ENCODE measurements around the gene IL18. TPM values are rescaled to one million over a fixed set of nuclear protein-coding genes. Genes with fewer than 3 reads are reported as not detected.

IL18 gene
- total and polyA plus RNA-seq, 2 of the 8 experiments (the other 6 are each of a cell fraction or from before 2014, with no cell fraction given), result 0.29 to 0.84 TPM

DNA sequence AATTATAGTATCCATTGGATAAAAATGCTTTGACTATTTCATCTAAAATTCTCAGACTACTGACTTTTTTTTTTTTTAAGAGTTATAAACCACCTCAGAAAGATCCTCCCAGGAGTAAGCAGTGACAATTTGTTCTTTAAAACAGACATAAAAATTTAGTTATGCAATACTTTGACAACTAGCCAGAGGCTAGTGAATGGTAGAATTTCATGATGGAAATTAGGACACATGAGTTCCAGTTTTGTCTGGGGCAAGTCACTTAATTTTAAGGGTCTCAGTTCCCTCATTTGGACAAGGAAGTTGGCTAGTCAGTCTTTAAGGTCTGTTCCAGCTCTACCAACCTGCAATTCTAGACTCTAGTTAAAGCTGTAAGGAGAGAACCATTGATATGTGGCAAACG is 2.9 kb downstream of the IL18 start (continued):
- TF ChIP-seq, protein P1, sequence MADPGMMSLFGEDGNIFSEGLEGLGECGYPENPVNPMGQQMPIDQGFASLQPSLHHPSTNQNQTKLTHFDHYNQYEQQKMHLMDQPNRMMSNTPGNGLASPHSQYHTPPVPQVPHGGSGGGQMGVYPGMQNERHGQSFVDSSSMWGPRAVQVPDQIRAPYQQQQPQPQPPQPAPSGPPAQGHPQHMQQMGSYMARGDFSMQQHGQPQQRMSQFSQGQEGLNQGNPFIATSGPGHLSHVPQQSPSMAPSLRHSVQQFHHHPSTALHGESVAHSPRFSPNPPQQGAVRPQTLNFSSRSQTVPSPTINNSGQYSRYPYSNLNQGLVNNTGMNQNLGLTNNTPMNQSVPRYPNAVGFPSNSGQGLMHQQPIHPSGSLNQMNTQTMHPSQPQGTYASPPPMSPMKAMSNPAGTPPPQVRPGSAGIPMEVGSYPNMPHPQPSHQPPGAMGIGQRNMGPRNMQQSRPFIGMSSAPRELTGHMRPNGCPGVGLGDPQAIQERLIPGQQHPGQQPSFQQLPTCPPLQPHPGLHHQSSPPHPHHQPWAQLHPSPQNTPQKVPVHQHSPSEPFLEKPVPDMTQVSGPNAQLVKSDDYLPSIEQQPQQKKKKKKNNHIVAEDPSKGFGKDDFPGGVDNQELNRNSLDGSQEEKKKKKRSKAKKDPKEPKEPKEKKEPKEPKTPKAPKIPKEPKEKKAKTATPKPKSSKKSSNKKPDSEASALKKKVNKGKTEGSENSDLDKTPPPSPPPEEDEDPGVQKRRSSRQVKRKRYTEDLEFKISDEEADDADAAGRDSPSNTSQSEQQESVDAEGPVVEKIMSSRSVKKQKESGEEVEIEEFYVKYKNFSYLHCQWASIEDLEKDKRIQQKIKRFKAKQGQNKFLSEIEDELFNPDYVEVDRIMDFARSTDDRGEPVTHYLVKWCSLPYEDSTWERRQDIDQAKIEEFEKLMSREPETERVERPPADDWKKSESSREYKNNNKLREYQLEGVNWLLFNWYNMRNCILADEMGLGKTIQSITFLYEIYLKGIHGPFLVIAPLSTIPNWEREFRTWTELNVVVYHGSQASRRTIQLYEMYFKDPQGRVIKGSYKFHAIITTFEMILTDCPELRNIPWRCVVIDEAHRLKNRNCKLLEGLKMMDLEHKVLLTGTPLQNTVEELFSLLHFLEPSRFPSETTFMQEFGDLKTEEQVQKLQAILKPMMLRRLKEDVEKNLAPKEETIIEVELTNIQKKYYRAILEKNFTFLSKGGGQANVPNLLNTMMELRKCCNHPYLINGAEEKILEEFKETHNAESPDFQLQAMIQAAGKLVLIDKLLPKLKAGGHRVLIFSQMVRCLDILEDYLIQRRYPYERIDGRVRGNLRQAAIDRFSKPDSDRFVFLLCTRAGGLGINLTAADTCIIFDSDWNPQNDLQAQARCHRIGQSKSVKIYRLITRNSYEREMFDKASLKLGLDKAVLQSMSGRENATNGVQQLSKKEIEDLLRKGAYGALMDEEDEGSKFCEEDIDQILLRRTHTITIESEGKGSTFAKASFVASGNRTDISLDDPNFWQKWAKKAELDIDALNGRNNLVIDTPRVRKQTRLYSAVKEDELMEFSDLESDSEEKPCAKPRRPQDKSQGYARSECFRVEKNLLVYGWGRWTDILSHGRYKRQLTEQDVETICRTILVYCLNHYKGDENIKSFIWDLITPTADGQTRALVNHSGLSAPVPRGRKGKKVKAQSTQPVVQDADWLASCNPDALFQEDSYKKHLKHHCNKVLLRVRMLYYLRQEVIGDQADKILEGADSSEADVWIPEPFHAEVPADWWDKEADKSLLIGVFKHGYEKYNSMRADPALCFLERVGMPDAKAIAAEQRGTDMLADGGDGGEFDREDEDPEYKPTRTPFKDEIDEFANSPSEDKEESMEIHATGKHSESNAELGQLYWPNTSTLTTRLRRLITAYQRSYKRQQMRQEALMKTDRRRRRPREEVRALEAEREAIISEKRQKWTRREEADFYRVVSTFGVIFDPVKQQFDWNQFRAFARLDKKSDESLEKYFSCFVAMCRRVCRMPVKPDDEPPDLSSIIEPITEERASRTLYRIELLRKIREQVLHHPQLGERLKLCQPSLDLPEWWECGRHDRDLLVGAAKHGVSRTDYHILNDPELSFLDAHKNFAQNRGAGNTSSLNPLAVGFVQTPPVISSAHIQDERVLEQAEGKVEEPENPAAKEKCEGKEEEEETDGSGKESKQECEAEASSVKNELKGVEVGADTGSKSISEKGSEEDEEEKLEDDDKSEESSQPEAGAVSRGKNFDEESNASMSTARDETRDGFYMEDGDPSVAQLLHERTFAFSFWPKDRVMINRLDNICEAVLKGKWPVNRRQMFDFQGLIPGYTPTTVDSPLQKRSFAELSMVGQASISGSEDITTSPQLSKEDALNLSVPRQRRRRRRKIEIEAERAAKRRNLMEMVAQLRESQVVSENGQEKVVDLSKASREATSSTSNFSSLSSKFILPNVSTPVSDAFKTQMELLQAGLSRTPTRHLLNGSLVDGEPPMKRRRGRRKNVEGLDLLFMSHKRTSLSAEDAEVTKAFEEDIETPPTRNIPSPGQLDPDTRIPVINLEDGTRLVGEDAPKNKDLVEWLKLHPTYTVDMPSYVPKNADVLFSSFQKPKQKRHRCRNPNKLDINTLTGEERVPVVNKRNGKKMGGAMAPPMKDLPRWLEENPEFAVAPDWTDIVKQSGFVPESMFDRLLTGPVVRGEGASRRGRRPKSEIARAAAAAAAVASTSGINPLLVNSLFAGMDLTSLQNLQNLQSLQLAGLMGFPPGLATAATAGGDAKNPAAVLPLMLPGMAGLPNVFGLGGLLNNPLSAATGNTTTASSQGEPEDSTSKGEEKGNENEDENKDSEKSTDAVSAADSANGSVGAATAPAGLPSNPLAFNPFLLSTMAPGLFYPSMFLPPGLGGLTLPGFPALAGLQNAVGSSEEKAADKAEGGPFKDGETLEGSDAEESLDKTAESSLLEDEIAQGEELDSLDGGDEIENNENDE (IDR thresholded peaks at IDR 0.05; ENCODE audit: insufficient replicate concordance, low read length), result no peak
- no peak for TF ChIP-seq JUN (IDR thresholded peaks at IDR 0.05; ENCODE audit: low read depth, low read length)
- no peak for TF ChIP-seq CREB1 (IDR thresholded peaks at IDR 0.05)
- no peak for TF ChIP-seq PHF8 (conservative IDR thresholded peaks at IDR 0.05; ENCODE audit: low read depth, low read length)
- no peak for TF ChIP-seq SIRT6 (IDR thresholded peaks at IDR 0.05; ENCODE audit: low read length)
- TF ChIP-seq RFX5 (IDR thresholded peaks at IDR 0.05; ENCODE audit: borderline replicate concordance, low read depth, low read length), result no peak
- TF ChIP-seq KDM1A (IDR thresholded peaks at IDR 0.05; ENCODE audit: borderline replicate concordance, low read length), result no peak
- TF ChIP-seq POLR2AphosphoS5 (IDR thresholded peaks at IDR 0.05; ENCODE audit: low read depth, low read length), result no peak
- TF ChIP-seq SAP30 (IDR thresholded peaks at IDR 0.05; ENCODE audit: insufficient read depth, insufficient replicate concordance, low read length), result no peak

All from H1 (cell line).